ENCODE data around the gene ADAMTS17. TPM values are rescaled to one million over a fixed set of nuclear protein-coding genes. Genes with fewer than 3 reads are reported as not detected.

The ADAMTS17 gene
- total and polyA plus RNA-seq, 8 donors: 0.31 to 14.3 (median 6.3) TPM

- intact Hi-C loops (cut with DNase I; ENCODE audit: low total_unique reads): no loop called here
- DNase-seq: no peak
- H3K9me3 ChIP-seq: no peaks in the 10 kb centered on the region
- TF ChIP-seq POLR2AphosphoS5 (IDR thresholded peaks at IDR 0.05): no peak
- no peak for TF ChIP-seq CTCF (IDR thresholded peaks at IDR 0.05)
- no peak for TF ChIP-seq EP300 (IDR thresholded peaks at IDR 0.05)
- TF ChIP-seq POLR2A (IDR thresholded peaks at IDR 0.05): no peak
- no peaks in the 10 kb centered on the region for H3K36me3 ChIP-seq
- H3K4me3 ChIP-seq: no peak overlapping the region
- WGBS, 5 donors: 86 to 94% (median 90%) methylated on average over 7 to 13 of the region's 13 CpGs
- H3K27me3 ChIP-seq: no peaks in the 10 kb centered on the region
- H3K4me1 ChIP-seq: no peaks in the 10 kb centered on the region
- no peak overlapping the region for H3K27ac ChIP-seq
Observed at GRCh38 chr15:100097342-100098127, 244.2 kb downstream of the ADAMTS17 start.

GRCh38 chr15:100096700-100097099, 245.1 kb downstream of the ADAMTS17 start:
- intact Hi-C loops (cut with DNase I; ENCODE audit: low total_unique reads): no loop called here
- no peak overlapping the region for H3K4me3 ChIP-seq

GRCh38 chr15:100096248-100096600, 245.6 kb downstream of the ADAMTS17 start:
- DNase-seq: no peak
- WGBS, 5 donors: 86 to 96% (median 95%) methylated on average over 9 of the region's 9 CpGs
- no peaks in the 10 kb centered on the region for H3K27me3 ChIP-seq
- no peaks in the 10 kb centered on the region for H3K36me3 ChIP-seq
- TF ChIP-seq POLR2AphosphoS5 (IDR thresholded peaks at IDR 0.05) (no peak), CTCF (IDR thresholded peaks at IDR 0.05) (no peak), POLR2A (IDR thresholded peaks at IDR 0.05) (no peak), EP300 (IDR thresholded peaks at IDR 0.05) (no peak)
- H3K4me1 ChIP-seq: no peaks in the 10 kb centered on the region
- H3K9me3 ChIP-seq: no peaks in the 10 kb centered on the region
- no peak overlapping the region for H3K27ac ChIP-seq
- intact Hi-C loops (cut with DNase I; ENCODE audit: low total_unique reads): no loop called here
- no peak overlapping the region for H3K4me3 ChIP-seq

More at GRCh38 chr15:100096700-100097099, 245.1 kb downstream of the ADAMTS17 start:
- H3K27me3 ChIP-seq: no peaks in the 10 kb centered on the region
- H3K4me1 ChIP-seq: no peaks in the 10 kb centered on the region
- DNase-seq: no peak
- no peak overlapping the region for H3K27ac ChIP-seq
- WGBS, 5 donors: 86 to 93% (median 87%) methylated on average over 4 of the region's 4 CpGs
- H3K36me3 ChIP-seq: no peaks in the 10 kb centered on the region
- no peaks in the 10 kb centered on the region for H3K9me3 ChIP-seq
- TF ChIP-seq EP300 (IDR thresholded peaks at IDR 0.05) (no peak), POLR2A (IDR thresholded peaks at IDR 0.05) (no peak), CTCF (IDR thresholded peaks at IDR 0.05) (no peak), POLR2AphosphoS5 (IDR thresholded peaks at IDR 0.05) (no peak)

GRCh38 chr15:100095541-100096247, 246.1 kb downstream of the ADAMTS17 start:
- 85 to 92% (median 90%) methylated on average over 11 to 13 of the region's 13 CpGs for WGBS, 5 donors
- H3K4me3 ChIP-seq: no peak overlapping the region
- H3K27me3 ChIP-seq: no peaks in the 10 kb centered on the region
- no peaks in the 10 kb centered on the region for H3K9me3 ChIP-seq
- TF ChIP-seq EP300 (IDR thresholded peaks at IDR 0.05): no peak
- TF ChIP-seq POLR2AphosphoS5 (IDR thresholded peaks at IDR 0.05): no peak
- no peak for TF ChIP-seq POLR2A (IDR thresholded peaks at IDR 0.05)
- intact Hi-C loops (cut with DNase I; ENCODE audit: low total_unique reads): no loop called here
- no peak overlapping the region for H3K27ac ChIP-seq
- H3K36me3 ChIP-seq: no peaks in the 10 kb centered on the region
- no peak for DNase-seq
- H3K4me1 ChIP-seq: no peaks in the 10 kb centered on the region
